MV-4-11 (cell line): ENCODE results near the gene ANKLE2.
"Not testable (repeated sequence)": the region's sequence is repeated elsewhere in the genome, so short reads cannot be mapped to it uniquely, and the experiment has no call there.

Source experiments
- DNase-seq: peaks from one replicate; lab custom pipeline; 2025; lab: John Stamatoyannopoulos, UW

The ANKLE2 gene

DNA sequence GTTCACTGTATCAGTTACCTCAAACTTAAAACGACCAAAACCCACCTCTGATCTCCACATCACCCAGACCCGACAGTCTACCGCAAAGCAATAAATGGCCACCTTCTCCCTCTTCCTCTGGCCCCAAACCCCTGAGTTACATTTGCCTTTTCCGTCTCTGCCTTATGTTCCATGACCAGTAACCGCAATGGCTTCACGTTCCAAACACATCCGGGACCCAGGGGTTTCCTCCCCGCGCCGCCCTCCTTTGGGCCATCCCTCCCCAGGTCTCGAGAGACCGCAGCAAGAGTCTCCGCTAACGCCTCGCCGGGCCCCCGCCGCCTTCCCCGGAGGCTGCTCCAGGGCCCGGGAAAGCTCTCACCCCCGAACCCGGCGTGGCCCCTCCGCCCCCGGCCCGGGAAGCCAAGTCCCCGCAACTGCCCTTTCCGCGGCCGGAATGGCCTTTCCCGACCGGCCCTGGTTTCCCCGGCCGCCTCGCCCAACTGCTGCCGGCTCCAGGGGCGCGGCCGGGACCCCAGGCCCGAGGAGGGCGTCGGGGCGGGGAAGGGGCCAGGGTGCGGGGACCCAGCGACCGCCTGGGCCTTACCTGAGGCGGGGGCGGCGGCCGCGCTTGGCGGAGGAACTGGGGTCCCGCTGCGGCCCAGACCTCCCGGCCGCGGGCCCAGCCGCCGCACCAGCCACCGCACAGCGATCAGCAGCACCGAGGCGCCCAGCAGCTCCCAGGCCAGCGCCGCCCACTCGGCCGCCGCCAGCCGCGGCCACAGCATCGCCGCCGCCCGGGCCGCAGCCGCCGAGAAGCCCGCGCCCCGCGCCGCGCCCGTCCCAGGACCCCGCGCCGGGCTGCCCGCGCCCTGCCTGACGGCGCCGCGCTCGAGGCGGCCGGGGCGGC, at the start of gene ANKLE2:
Gene ANKLE2 (minus strand): TSS at position 801 of the 889 bp plus-strand sequence. CDS start 34 bp downstream, at position 767.
- DNase-seq, result peak; percentile 37

DNA sequence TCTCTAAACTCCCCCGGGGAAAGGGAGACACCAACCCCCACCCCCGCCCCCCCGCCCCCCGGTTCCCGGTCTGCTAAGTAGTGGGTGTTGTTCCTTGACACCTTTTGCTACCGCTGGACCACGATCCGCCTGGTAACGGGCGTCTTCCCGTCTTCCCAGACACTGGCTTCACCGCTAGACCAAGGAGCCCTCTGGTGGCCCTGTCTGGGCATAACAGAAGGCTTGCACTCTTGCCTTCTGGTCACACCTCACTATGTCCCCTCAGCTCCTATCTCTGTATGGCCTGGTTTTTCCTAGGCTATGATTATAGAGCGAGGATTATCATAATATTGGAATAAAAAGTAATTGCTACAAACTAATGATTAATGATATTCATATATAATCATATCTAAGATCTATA, 47.8 kb upstream of the ANKLE2 start:
- not testable (repeated sequence) for DNase-seq

DNA sequence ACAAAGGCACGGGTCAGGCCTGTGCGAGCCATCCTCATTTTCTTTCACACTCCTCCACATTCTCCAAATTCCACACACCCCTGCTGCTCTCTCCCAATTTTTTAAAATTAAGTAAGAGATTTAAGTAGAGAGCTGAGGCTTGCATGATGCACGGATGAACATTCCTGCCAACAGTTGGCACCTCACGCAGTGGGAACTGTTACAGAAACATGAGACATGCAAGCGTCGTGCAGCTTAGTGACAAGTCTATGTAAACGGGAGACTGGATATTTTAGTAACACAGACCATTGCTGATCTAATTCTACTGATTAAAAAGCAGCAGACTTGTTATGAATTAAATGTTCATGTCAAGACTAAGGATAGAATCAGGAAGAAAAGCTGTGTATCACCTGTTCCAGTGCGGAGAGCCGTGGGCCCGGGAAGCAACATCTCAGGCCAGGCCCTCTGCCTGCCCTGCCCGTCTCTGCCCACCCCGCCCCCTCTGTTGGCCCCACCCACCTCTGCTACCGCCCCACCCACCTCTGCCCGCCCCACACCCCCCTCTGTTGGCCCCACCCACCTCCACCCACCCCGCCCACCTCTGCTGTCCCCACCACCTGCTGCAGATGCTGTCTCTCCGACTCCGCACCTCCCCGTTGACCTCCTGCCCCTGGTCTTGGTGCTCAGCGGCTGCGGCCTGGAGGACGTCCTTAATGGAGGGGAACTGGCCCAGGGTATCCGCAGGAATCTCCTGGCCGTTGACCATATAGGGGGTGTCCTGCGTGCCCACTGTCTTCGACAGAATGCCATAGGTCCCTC, 45.9 kb upstream of the ANKLE2 start:
- DNase-seq, result no peak

DNA sequence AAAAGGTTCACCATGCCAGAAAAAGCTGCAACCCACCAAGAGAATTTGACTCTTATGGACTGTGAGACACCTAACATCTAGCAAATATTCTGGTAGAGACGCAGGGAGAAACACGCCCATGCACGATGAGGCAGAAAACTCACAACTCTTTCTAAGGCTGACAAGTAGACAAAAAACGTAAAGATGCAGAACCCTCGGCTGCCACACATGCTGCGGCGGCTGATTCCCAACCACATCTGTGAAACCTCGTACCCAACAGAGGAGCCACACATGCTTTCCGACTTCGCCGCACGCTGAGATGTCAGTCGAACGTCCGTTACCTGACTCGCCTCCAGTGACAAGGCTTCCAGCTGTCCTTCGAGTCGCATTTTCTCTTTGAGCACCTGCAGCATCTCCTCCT, 45.2 kb upstream of the ANKLE2 start:
- DNase-seq, result no peak

DNA sequence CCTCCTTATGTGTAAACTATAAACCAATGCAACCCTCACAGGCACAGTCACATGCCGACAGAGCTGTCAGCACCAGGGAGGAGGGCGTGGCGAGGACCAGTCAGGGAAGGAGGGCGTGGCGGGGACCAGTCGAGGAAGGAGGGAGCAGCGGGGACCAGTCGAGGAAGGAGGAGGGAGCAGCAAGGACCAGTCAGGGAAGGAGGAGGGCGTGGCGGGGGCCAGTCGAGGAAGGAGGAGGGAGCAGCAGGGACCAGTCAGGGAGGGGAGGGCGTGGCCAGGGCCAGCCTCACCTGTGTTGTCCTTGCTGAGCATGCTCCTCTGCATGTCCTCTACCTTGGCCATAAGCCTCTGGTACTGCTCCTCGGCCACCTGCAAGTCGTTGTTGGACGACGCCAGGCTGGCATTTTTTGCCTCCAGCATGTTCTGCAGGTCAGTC, 42.8 kb upstream of the ANKLE2 start:
- DNase-seq, result no peak

DNA sequence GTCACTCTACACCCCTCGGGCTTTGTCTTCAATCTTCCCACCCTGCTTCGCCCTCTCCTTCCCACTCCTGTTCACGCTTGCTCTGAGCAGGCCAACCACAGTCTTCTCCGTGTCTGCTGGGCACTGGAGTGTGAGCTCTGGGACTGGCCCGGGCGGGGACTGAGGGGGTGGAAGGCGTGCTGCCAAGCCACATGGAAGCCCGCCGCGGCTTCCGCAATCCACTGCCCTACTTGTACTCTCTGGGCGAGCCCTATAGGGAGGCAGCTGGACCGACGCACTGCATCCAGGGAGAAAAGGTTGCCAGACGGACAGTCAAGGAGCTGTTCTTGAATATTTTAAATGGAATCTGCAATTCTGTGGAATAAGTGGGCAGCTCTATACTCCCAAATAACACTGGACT, 42.3 kb upstream of the ANKLE2 start:
- DNase-seq, result no peak

DNA sequence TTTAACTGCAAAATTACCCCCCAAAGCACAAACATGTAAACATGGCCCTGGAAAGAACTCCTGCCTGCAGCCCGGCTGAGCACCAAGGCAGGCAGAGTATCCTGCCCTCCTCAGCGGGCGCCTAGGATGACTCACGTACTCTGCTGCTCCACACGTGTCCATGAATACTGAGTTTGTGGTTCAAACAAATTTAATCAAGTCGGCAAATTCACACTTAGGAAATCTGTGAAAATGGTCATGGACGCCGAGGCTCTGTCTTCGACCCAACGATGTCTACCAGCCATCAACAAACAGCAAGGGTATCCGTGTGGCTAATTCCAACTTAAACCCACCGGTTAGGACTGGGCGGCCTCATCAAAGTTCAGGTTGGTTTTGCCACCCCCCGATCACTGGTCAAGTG, 41.5 kb upstream of the ANKLE2 start:
- DNase-seq, result no peak

DNA sequence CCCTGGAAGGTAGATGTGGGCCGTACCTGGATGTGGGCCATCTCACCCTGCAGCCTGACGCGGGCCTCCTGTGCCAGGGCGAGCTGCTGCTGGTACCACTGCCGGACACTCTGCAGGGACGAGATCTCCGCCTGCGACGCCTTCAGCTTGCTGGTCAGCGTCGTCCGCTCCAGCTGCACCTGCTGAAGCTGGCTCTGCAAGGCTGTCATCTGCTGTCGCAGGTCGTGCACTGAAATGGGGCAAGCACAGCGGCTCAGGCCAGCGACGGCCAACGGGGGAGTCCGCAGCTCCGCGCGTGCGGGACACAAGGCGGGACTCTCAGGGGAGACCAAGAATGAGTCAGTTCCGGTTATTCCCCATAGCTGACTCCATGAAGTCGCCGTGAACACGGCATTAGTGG, 40.1 kb upstream of the ANKLE2 start:
- DNase-seq, result no peak

DNA sequence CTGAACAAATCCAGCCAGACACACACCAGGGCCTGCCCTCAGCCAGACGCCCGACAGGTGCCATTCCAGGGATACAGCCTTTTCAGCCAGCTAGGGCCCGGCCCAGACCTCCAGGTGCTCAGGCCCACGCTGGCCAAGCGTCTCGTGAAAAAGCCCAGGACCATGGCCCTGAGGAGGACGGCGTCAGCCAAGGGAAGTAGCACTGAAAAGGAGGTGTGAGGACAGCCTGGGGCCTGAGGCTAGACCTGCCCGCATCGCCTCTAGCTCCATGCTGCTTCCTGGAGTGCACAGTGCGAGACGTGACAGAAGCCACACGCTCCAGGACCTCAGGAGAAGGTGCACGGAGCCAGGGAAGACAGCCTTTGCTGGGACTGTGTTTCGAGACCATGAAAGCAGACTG, 37.2 kb upstream of the ANKLE2 start:
- no peak for DNase-seq

DNA sequence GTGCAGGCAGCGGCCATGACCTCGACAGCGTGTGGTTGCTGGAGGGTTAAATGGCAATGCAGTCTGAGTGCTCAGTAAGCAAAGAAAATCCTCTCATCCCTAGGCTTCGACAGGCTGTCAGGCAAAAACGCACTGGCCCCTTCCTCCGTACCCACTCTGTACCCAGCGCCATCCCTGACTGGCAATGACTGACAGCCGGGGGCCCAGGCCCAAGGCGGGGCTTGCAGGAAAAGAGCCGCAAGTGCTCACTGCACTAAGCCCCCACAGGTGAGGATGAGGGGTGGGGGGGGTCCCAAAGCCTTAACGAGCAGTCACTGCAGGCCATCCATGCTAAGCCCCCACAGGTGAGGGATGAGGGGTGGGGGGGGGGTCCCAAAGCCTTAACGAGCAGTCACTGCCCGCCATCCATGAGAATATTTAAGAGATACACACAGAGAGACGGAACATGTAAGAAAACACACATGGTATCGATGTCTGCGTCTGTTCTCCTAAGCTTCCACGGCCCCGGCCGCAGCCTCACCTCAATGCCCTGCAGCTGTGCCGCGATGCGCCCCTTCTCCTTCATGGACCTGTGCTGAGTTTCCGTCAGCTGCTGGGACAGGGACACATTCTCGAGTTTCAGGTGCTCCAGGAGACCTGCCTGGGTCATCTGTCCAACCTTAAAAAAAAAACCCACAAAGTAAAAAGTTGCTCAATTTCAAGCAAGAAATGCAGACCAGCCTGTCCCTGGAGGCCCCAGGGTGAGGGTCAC, 36.4 kb upstream of the ANKLE2 start:
- DNase-seq, result no peak

DNA sequence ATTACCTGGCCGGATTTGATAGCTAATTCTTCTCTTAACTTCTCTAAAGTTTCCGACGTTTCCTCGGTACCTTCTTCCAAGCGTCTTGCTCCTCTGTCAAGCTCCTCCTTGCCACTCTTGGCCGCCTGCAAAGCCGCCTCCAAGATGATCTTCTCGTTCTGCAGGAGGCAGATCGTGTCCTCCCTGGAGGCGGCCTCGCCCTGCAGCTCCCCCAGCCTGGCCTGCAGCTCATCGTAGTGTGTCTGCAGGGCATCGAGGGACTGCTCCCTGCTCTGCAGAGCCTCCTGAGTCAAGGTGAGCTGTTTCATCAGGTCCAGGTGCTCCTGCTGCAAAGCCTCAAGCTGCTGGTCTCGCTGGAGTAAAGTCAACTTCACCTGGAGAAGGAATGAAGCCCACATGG, 34.2 kb upstream of the ANKLE2 start:
- no peak for DNase-seq

DNA sequence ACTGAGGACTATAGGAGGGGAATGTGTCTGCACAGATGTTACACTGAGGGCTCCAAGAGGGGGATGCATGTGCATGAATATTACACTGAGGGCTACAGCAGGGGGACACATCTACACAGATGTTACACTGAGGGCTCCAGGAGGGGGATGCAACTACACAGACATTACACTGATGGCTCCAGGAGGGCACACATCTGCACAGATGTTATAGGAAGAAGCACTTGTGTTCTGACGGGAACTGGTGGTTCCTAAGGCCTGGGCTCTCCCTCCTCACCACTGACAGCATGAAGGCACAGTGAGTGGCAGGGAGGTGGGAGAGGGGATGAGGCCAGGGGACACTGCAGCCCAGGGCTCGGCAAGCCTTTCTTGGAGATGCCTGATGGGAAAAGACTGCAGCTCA, 30.3 kb upstream of the ANKLE2 start:
- DNase-seq, result not testable (repeated sequence)

DNA sequence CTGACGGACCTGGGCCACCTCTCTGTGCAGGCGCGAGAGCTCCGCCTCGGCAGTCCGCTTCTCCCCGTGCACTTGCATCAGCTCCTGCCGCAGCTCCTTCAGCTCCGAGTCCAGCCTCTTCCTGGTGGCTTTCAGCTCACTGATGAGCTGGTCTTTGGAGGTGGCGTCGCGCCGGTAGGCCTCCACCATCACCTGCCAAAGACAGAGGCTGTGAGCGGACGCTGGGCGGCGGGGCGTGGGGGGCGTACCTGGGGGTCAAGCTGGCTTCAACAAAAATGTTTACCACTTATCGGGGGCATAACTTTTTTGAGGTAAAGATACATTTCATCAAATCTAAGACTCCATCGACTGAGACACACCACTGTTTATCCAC, 27.5 kb upstream of the ANKLE2 start:
- DNase-seq, result no peak

DNA sequence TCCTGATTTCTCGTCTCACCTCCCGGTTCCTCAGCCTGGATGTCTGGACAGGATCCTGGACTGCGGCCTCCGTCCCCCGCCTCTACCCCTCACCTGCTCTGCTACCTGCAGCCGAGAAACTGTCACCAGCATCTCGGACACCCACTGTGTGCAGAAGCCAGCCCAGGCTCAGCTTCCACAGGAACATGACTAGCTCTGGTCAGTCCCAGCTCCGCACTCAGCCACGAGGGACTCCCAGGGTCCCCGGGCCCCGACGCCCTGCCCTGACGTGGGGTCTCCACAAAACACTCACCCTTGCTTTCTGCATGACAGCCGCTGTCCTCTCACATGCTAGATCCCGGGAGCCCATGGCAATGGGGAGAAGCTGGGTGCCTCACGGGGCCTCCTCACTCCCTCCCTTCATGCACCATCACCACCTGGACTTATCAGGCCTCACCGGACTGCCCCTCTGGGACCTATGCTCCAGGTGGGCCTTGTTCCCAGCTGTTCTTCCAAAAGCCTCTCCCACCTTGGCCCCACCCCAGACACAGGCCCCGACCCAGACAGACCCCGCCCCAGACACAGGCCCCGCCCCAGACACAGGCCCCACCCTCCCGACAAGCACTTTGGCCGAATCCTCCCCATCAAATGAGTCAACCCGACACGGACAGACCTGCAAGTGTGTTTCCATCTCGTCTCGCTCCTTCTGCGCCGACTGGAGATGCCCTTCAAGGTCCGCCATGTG, 26.9 kb upstream of the ANKLE2 start:
- no peak for DNase-seq

DNA sequence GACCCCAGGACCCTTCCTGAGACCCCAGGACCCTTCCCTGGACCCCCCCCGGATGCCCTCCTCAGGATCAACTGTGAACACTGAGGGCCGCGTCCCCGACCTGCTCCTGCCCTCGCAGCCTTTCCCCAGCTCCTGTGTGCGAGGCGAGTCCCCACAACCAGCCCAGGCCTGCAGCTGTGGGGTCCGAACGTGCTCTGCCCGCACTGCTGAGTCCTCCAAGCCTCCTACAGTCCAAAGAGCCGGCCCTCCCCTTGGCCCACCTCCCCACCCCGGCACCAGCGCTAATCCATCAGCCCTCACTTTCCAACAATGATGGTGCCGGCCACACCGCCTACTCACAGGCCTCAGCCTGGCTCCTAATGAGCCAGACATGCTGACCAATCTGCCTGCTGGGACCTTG, 26.2 kb upstream of the ANKLE2 start:
- DNase-seq, result no peak

DNA sequence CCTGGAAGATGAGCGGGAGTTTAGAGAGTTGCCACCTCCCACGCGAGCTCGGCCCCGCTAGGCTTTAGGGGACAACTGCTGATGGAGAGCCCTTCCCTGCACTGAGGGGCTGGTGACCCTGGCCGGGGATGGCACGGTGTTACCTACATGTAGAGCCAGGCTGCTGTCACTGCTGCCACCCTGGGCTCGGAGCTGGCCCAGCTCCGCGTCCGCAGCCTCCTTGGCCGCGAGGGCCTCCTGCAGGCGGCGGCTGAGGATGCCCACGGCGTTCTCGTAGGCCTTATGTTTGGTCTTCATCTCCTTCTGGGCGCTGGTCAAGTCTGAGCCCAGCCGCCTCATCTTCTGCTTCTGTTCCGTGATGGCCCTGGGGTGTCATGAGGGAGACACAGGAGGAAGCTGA, 24.6 kb upstream of the ANKLE2 start:
- DNase-seq, result no peak

DNA sequence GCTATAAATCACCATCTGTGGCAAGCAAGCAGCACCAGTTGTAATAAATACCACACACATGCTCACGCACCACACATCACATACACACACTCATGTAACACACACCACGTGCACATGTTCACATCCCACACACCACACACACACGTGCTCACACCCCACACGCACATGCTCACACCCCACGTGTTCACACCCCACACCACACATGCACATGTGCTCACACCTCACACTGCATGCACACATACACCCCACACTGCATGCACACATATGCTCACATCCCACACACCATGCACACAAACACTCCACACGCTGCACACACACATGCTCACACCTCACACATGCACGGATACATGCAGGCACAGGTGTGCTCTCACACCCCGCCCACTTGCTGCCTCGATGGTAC, 22.9 kb upstream of the ANKLE2 start:
- no peak for DNase-seq

DNA sequence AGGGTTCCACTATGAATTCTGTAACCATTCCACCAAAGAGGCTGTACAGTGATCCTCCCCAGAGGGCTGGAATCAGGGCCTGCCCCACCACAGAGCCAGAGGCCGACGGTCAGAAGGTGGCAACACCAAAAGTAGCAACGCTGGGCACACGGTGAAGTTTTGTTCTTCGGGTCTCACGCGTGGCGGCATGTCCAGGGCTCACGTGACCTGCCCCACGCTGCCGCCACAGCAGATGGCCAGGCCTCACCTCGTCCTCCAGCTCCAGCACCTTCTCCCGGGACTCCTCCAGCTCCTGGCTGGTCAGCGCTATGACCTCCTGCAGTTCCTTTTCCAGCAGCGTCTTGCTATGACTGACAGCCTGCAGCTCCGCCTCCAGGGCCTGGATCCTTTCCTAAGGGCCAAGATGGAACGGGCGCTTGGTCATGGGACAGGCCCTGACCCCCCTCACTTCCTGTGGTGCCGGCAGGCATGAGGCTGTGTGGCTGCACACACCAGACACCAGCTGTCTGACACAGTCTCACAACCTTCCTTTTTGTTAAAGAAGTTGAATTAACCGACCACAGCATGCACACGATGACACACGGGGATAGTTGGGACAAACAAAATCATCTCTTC, 22.4 kb upstream of the ANKLE2 start:
- DNase-seq, result no peak

DNA sequence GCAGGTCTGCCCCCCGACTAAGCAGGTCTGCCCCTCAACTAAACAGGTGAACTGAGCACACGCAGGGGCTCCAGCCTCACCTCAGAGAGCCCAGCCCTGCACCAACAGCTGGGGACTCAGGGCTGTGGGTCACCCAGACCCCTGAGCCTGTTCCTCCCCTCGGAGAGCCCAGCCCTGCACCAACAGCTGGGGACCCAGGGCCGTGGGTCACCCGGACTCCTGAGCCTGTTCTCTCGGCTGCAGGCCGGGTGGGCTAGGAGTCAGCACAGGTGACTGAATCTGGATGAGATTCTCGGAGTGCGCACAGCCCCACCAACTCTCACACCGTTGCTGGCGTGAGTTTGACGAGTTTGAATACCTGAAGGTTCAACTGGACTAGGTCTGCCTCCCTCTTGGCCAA, 20.3 kb upstream of the ANKLE2 start:
- no peak for DNase-seq

DNA sequence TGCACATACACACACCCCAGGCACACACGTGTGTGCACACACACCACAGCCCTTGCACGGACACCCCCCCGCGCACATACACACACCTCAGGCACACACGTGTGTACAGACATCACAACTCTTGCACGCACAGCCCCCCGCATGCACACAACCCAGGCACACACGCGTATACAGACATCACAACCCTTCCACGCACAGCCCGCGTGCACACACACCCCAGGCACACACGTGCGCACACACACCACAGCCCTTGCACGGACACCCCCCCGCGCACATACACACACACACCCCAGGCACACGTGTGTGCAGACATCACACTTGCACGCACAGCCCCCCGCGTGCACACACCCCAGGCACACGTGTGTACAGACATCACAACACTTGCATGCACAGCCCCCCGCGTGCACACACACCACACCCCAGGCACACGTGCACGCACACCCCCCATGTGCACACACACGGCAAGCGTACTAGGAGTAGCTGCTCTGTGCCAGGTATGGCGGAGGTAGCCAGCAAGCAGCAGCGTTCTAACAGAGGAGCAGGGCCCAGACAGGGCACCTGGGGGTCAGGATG, 18.2 kb upstream of the ANKLE2 start:
- no peak for DNase-seq

DNA sequence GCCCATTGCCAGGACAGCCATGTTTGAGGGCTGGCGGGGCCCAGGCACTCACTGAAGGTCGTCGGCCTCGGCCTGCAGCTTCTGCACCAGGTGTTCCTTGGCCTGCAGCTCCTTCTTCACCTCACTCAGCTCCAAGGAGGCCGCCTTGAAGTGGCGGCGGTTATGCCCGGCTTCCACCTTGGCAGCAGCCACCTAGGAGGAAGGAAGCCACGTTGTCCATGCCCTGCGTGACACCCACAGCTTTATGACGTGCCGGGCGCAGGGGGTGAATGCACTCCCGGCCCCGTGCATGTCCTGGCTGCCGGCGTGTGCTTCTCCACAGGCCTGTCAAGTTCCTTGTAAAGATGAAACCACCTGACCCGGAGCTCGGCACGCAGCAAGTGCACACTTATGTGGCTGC, 16.0 kb upstream of the ANKLE2 start:
- no peak for DNase-seq
